Right lobe of liver (tissue), 6 donors: ENCODE results near the gene DCST1. TPM values are rescaled to one million over a fixed set of nuclear protein-coding genes. Genes with fewer than 3 reads are reported as not detected.

Experiments
- ATAC-seq, 4 donors: fragments of 200-7000 bp; cut with Tn5 transposase; one replicate each; pipeline ENCODE4 v1.9.1; 2020; ENCODE audit warnings: mild to moderate bottlenecking in 4 of 4, moderate library complexity in 4 of 4
- DNase-seq, 3 donors: peaks; one replicate each; pipeline ENCODE4 v3.0.0-alpha.2; 2020
- H3K27ac ChIP-seq, 3 donors: fragments of 200-600 bp; one replicate each; pipeline ENCODE4 v1.8.0; 2022
- H3K27me3 ChIP-seq, 2 donors: fragments of 200-600 bp; one replicate each; pipeline ENCODE4 v1.8.0; 2022
- H3K36me3 ChIP-seq, 4 donors: fragments of 200-600 bp; sonication (generic) in 1 of 4; one replicate each; pipeline versions ENCODE4 v1.5.1 to v1.8.0; 2017 to 2022; ENCODE audit warnings: control low read depth in 1 of 4
- H3K4me1 ChIP-seq, 4 donors: fragments of 200-600 bp; sonication (generic) in 1 of 4; one replicate each; pipeline versions ENCODE4 v1.5.1 to v1.8.0; 2017 to 2022; ENCODE audit warnings: control low read depth in 1 of 4
- H3K4me3 ChIP-seq, 3 donors: fragments of 200-600 bp; one replicate each; pipeline ENCODE4 v1.8.0; 2022
- H3K9me3 ChIP-seq, 4 donors: fragments of 200-600 bp; sonication (generic) in 1 of 4; one replicate each; pipeline versions ENCODE4 v1.5.1 to v1.8.0; 2017 to 2022; ENCODE audit warnings: control low read depth in 1 of 4
- POLR2A ChIP-seq: fragments of 450-650 bp; IDR thresholded peaks from one replicate; pipeline ENCODE4 v1.6.1; 2017; ENCODE audit warnings: antibody characterized with exemption, mild to moderate bottlenecking
- WGBS: methylation state at CpG from one replicate; pipeline ENCODE4 v1.1.6; 2018; ENCODE audit warnings: low coverage, low lambda C conversion rate; ENCODE audit not compliant: insufficient coverage; ENCODE audit errors: missing lambda C conversion rate; 5-methylcytosine and 5-hydroxymethylcytosine counted together
- intact Hi-C, 2 donors: fragments of 100-400 bp; cut with DNase I; formaldehyde crosslinking; loops; one replicate each; pipeline versions ENCODE4 v1.11.2 to v1.14.1; 2022
- total RNA-seq, 6 experiments: library from RNA; depleted of rRNA in 2 of 6; stranded (reverse); fragments of >200 nt in 2 of 6; fragmentation: NEBNext Ultra II Directional in 3 of 6; extraction: Animal tissue kit (Norgen Biotek cat#: 25700) in 3 of 6; gene quantifications; one replicate each; pipeline versions ENCODE4 v1.1.0 to v1.2.4, GENCODE V29; 2016 to 2023
- TF ChIP-seq, protein P1 (sequence below), 4 donors: fragments of 200-600 bp in 3 of 4; fragments of 450-650 bp in 1 of 4; IDR thresholded peaks; one replicate each; pipeline versions ENCODE4 v1.5.1 to v1.8.0; 2016 to 2022; ENCODE audit warnings: antibody characterized with exemption in 4 of 4, mild to moderate bottlenecking in 2 of 4
- donor health status: DM: no; HTN: yes; CAD: no.
- donor health status: DM: no; HTN: no; CAD: no.
- donor health status: DM: no; HTN: no; CAD: no.
- donor health status: DM: no; HTN: yes; CAD: no.
- donor health status: DM: no; HTN: yes; CAD: no.

The DCST1 gene
- total RNA-seq, 6 experiments from 2014 or later = not detected

GRCh38 chr1:155023627-155024026 lies 10.0 kb upstream of the DCST1 start:
- no peak overlapping the region for H3K4me3 ChIP-seq
- ATAC-seq = no peak
- H3K4me1 ChIP-seq = peaks cover 0 to 23% (median 2%) of the 10 kb centered on the region in 4 donors
- no peak overlapping the region for H3K27ac ChIP-seq
- intact Hi-C loops = no loop called here
- no peaks in the 10 kb centered on the region for H3K9me3 ChIP-seq
- H3K27me3 ChIP-seq = no peaks in the 10 kb centered on the region
- WGBS = 90% methylated on average over 2 of the region's 5 CpGs
- no peaks in the 10 kb centered on the region for H3K36me3 ChIP-seq
- no peak for DNase-seq
- TF ChIP-seq, protein P1, sequence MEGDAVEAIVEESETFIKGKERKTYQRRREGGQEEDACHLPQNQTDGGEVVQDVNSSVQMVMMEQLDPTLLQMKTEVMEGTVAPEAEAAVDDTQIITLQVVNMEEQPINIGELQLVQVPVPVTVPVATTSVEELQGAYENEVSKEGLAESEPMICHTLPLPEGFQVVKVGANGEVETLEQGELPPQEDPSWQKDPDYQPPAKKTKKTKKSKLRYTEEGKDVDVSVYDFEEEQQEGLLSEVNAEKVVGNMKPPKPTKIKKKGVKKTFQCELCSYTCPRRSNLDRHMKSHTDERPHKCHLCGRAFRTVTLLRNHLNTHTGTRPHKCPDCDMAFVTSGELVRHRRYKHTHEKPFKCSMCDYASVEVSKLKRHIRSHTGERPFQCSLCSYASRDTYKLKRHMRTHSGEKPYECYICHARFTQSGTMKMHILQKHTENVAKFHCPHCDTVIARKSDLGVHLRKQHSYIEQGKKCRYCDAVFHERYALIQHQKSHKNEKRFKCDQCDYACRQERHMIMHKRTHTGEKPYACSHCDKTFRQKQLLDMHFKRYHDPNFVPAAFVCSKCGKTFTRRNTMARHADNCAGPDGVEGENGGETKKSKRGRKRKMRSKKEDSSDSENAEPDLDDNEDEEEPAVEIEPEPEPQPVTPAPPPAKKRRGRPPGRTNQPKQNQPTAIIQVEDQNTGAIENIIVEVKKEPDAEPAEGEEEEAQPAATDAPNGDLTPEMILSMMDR (IDR thresholded peaks at IDR 0.05) = no peak
- TF ChIP-seq POLR2A = no peak

DNA sequence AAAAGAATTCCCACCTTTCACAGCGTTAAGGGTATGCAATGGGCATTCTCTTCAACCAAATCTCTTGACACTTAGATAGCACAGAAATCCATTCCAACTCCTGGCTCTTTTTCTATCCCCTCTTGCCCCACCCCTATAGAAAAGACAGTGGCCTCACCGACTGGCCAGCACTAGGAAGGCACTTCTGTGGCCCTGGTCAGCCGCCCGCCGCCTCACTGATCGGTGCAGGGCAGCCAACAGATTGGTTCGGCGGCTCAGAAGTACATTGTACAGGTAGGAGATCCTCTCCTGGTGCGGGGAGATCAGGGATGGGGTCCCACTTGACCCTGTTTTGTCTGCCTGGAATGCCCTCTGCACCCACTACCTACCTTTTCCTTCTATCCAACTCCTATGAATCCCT lies 9.3 kb upstream of the DCST1 start:
- Histone ChIP-seq H3K27ac (no peak overlapping the region), H3K27me3 (no peaks in the 10 kb centered on the region), H3K4me1 (peaks cover 0 to 23% (median 2%) of the 10 kb centered on the region in 4 donors), H3K9me3 (no peaks in the 10 kb centered on the region), H3K36me3 (no peaks in the 10 kb centered on the region), H3K4me3 (no peak overlapping the region)
- WGBS = 67% methylated on average over 2 of the region's 9 CpGs
- DNase-seq (no peak), ATAC-seq (no peak)
- intact Hi-C loops = no loop called here
- TF ChIP-seq, protein P1 (IDR thresholded peaks at IDR 0.05) = no peak
- TF ChIP-seq POLR2A = no peak

DNA sequence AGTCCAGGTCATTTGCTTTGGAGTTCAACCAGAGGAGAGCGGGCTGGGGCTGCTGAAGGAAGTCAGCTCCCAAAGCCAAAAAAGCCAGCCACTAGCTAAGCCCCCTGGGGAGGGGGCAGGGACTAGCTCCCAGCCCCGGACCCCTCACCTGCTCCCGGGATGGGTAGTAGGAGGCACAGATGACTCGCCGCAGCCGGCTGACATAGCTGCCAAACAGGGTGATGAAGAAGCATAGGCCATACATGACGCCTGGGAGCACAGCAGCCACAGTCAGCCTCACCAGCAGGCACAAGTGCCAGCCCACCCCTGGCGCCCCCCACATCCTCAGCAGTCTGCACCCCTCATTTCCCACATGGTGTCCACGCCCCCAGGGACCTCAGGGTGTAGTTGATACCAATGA lies 7.5 kb upstream of the DCST1 start:
- TF ChIP-seq, protein P1 (IDR thresholded peaks at IDR 0.05) = no peak
- no peak for TF ChIP-seq POLR2A
- no peaks in the 10 kb centered on the region for H3K9me3 ChIP-seq
- no peaks in the 10 kb centered on the region for H3K36me3 ChIP-seq
- ATAC-seq (no peak), DNase-seq (no peak)
- no peak overlapping the region for H3K4me3 ChIP-seq
- WGBS = 80% methylated on average over 2 of the region's 9 CpGs
- H3K4me1 ChIP-seq = peaks cover 0 to 23% (median 2%) of the 10 kb centered on the region in 4 donors
- intact Hi-C loops = no loop called here
- no peak overlapping the region for H3K27ac ChIP-seq
- H3K27me3 ChIP-seq = no peaks in the 10 kb centered on the region

GRCh38 chr1:155026588-155026987 lies 7.0 kb upstream of the DCST1 start:
- WGBS = 88% methylated on average over 6 of the region's 6 CpGs
- peak in 1 of 4 donors; percentile 64 for ATAC-seq
- intact Hi-C loops = no loop called here

More at GRCh38 chr1:155026588-155026987, 7.0 kb upstream of the DCST1 start:
- no peaks in the 10 kb centered on the region for H3K27me3 ChIP-seq
- no peaks in the 10 kb centered on the region for H3K36me3 ChIP-seq
- H3K4me3 ChIP-seq = no peak overlapping the region
- TF ChIP-seq, protein P1 (IDR thresholded peaks at IDR 0.05) = no peak
- TF ChIP-seq POLR2A = no peak
- H3K9me3 ChIP-seq = no peaks in the 10 kb centered on the region
- DNase-seq = no peak
- no peak overlapping the region for H3K27ac ChIP-seq
- H3K4me1 ChIP-seq = peaks cover 0 to 23% (median 2%) of the 10 kb centered on the region in 4 donors
